ENCODE data around the gene ZFYVE21.
"Not testable (repeated sequence)": the region's sequence is repeated elsewhere in the genome, so short reads cannot be mapped to it uniquely, and the experiment has no call there.

Gene ZFYVE21

DNA sequence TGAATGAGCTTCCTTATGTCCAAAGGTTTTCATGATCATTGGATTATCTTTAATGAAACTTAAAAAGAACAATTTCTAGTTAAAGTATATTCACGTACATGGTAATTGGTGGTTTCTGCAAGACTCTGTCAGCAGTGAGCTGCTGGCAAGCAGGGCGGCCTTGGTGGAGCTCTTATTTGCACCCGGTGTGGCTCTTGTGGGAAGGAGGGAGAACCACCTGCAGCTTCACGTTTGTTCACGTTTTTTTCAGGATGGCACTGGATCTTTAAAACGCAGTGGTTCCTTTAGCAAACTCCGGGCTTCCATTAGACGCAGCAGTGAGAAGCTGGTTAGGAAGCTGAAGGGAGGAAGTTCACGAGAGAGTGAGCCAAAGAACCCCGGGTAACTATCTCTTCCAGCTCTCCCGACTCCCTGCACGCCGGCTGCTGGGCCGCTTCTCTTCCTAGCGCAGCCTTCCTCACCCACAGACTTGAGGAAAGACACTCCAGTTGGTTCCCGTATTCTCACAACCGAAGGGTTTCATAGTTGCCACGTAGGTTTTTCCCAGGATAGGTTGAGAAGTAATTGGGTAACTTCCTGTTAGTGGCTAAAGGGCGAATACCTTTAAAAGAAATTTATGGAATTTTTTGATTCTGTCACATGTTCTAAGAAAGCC, 28.7 kb upstream of the ZFYVE21 start:
- Mint-ChIP-seq H3K27ac (no peak overlapping the region), H3K4me1 (peaks cover 18 to 38% of the 10 kb centered on the region in 2 donors), H3K4me3 (no peak overlapping the region), H3K36me3 (peaks cover 27 to 40% of the 10 kb centered on the region in 2 donors), H3K27me3 (no peaks in the 10 kb centered on the region), H3K9me3 (no peaks in the 10 kb centered on the region)
- DNase-seq = no peak
- no peak for ATAC-seq (replicated peaks)

DNA sequence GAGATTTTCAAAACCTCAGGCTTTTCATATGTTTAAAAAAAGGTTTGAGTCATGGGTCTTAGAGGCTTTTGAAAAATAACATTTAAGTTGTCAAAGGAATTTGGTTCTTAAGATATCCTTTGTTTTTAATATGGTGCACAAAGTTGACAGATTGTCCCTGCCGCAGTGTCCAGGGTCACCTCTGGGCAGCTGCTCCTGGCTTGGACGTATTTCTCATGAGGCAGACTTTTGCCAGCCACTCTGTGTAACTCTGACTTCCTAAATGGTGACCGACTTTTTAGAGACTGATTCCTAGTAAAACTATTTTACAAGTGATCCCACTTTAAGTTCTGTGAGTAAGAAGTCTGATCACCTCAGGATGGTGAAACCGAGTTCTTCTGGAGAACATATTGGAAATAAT, 27.9 kb upstream of the ZFYVE21 start:
- H3K36me3 Mint-ChIP-seq = peaks cover 27 to 40% of the 10 kb centered on the region in 2 donors

DNA sequence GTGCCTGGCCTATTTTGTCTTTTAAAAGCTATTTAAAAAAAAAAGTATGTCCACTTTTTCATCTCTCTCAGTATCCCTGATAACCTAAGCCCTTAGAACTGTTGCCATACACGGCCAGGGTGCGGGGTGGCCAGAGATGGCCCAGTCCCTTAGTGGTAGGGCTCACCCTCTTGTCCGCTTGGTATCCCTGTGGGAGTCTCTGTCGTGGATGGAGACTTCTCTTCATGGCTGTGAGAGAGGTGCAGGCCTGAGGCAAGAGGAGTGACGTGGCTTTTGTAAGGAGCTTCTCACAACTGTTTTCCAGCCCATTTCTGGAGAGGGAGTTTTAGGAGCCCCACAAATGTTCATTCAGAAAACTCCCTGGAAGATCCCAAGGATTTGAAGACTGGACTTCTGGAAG, 27.2 kb upstream of the ZFYVE21 start:
- H3K4me3 Mint-ChIP-seq = no peak overlapping the region
- H3K27me3 Mint-ChIP-seq = no peaks in the 10 kb centered on the region
- H3K36me3 Mint-ChIP-seq = peaks cover 28 to 41% of the 10 kb centered on the region in 2 donors
- H3K27ac Mint-ChIP-seq = peak overlapping the region; percentile 14
- DNase-seq (no peak), ATAC-seq (replicated peaks) (no peak)
- H3K9me3 Mint-ChIP-seq = no peaks in the 10 kb centered on the region
- peaks cover 22 to 44% of the 10 kb centered on the region in 2 donors for H3K4me1 Mint-ChIP-seq

More for the DNA sequence above, 27.9 kb upstream of the ZFYVE21 start:
- no peak overlapping the region for H3K27ac Mint-ChIP-seq
- H3K4me3 Mint-ChIP-seq = no peak overlapping the region
- ATAC-seq (replicated peaks) (no peak), DNase-seq (no peak)
- no peaks in the 10 kb centered on the region for H3K27me3 Mint-ChIP-seq
- H3K9me3 Mint-ChIP-seq = no peaks in the 10 kb centered on the region
- H3K4me1 Mint-ChIP-seq = peaks cover 22 to 44% of the 10 kb centered on the region in 2 donors

DNA sequence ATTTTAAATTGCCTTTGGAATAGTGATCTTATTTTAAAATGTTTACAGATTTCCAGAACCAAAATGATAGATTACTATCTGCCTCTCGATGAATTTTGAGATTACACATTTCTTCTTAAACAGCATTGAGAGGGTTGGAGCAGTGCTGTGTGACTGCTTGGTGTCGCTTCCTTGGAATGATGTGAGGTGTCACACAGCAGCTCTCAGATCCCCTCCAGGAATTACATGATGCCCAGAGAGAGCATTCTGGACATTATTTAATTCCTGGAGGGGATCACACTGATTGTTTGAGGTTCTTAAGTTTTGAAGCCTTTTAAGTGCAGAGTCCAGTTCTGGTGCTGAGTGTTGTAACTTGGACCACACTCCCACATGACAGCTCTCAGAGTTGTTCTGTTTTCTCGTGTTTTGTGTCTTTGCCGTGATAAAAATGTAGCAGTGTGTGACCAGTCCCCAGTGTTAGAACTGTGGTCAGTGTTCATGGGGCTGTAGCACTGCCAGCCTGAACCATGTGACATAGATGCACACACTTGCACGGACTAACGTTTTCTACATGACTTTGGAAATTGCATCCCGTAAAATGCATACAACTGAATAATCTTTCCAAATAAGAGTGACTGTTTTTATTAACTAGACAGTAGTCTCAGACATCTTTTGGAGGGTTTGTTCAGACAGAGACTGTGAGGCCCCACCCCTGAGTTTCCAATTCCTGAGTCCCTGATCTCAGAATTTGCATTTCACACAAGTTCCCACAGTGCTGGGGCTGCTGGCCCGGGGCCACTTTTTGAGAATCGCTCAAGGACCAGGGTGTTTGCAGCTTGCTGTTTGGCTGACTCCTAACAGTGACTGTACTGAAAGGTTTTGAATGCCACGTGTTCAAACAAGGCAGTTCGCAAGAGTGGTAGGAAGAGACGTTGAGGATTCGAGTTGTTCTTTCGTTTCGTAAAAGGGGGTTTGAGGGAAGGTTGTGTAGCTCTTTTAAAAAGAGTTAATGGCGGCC, 26.4 kb upstream of the ZFYVE21 start:
- ATAC-seq (replicated peaks) (peak; percentile 42 to 60), DNase-seq (no peak)
- Mint-ChIP-seq H3K4me1 (peaks cover 22 to 49% of the 10 kb centered on the region in 2 donors), H3K36me3 (peaks cover 36 to 47% of the 10 kb centered on the region in 2 donors), H3K9me3 (no peaks in the 10 kb centered on the region), H3K4me3 (peak overlapping the region; percentile 22 to 72), H3K27ac (peak overlapping the region; percentile 38), H3K27me3 (no peaks in the 10 kb centered on the region)

DNA sequence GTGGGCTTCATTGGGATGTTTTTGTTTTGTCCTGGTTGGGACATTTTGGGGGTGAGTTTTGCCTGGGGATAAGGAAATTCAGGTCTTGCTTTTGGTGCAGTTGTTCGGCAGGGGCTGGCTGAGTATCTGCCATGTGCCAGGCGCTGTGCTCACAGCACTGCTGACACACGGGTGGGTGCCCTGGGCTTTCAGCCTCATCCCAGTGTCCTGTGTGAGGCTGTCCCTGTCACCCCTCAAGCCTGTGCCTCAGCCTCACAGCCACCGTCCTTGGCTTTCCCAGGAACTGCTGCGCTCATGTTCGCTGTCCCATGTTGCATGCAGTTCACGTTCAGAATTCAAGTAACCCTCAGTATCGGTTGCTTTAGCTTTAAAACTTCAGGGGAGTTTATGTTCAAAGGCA, 25.3 kb upstream of the ZFYVE21 start:
- Mint-ChIP-seq H3K27me3 (no peaks in the 10 kb centered on the region), H3K27ac (peak overlapping the region; percentile 68), H3K9me3 (no peaks in the 10 kb centered on the region), H3K36me3 (peaks cover 39 to 46% of the 10 kb centered on the region in 2 donors), H3K4me1 (peaks cover 23 to 53% of the 10 kb centered on the region in 2 donors), H3K4me3 (no peak overlapping the region)
- ATAC-seq (replicated peaks) (no peak), DNase-seq (no peak)

DNA sequence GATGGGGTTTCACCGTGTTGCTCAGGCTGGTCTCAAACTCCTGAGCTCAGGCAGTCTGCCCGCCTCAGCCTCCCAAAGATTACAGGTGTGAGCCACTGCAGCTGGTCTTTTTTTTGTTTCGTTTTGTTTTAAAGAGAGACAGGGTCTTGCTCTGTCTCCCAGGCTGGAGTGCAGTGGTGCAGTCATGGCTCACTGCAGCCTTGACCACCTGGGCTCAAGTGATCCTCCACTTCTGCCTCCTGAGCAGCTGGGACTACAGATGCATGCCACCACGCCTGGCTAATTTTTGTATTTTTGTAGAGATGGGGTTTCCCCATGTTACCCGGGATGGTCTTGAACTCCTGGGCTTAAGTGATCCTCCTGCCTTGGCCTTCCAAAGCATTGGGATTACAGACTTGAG, 24.0 kb upstream of the ZFYVE21 start:
- not testable (repeated sequence) for H3K9me3 Mint-ChIP-seq, H3K27me3 Mint-ChIP-seq
- DNase-seq (peak; percentile 47), ATAC-seq (replicated peaks) (peak; percentile 81 to 85)
- H3K27ac Mint-ChIP-seq = peak overlapping the region; percentile 90
- peaks cover 36 to 37% of the 10 kb centered on the region in 2 donors for H3K36me3 Mint-ChIP-seq
- H3K4me1 Mint-ChIP-seq = peaks cover 36 to 66% of the 10 kb centered on the region in 2 donors
- H3K4me3 Mint-ChIP-seq = peak overlapping the region; percentile 53 to 67

DNA sequence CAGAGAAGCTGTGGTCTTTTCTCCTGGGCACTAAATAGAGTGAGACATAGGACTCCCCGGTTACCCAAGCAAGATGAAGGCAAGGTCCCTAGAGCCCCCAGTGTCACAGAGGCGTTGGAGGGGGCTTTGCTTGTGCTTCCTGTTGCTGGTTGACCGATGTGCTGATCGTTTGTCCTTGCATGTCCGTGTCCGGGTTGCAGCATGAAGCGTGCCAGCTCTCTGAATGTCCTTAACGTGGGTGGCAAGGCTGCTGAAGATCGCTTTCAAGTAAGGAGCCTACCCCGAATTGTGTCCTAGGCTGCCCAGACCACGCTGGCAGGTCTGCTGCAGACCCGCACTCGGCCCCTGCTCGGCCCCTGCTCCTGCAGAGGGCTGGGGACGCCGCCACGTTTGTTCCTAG, 23.5 kb upstream of the ZFYVE21 start:
- peak overlapping the region; percentile 90 for H3K27ac Mint-ChIP-seq
- H3K27me3 Mint-ChIP-seq = no peaks in the 10 kb centered on the region
- H3K4me1 Mint-ChIP-seq = peaks cover 39 to 71% of the 10 kb centered on the region in 2 donors
- no peak for DNase-seq
- peaks cover 33 to 34% of the 10 kb centered on the region in 2 donors for H3K36me3 Mint-ChIP-seq
- H3K9me3 Mint-ChIP-seq = no peaks in the 10 kb centered on the region
- peak; percentile 66 to 76 for ATAC-seq (replicated peaks)
- H3K4me3 Mint-ChIP-seq = peak overlapping the region in 1 of 2 donors; percentile 53

DNA sequence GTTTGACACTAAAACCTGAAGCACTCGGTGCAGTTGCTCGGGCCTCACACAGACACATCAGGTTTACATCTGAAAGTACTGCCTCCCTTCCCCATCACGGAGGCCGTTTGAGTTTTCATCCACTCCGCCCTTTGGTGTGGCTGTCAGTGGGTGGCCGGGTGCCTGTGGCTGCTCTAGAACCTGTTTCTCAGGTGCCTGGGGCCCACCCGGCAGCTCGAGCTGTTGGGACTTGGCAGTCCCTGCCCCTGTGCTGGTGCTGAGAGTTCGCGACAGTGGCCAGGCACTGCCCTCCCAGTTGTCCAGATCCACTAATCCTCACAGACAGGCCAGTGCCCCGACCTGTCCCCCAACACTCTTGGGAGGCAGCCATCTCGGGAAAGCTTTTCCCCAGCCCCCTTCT, 22.7 kb upstream of the ZFYVE21 start:
- ATAC-seq (replicated peaks) (no peak), DNase-seq (no peak)
- Mint-ChIP-seq H3K27me3 (no peaks in the 10 kb centered on the region), H3K9me3 (no peaks in the 10 kb centered on the region), H3K27ac (no peak overlapping the region), H3K4me3 (no peak overlapping the region), H3K4me1 (peaks cover 43 to 78% of the 10 kb centered on the region in 2 donors), H3K36me3 (peaks cover 34 to 36% of the 10 kb centered on the region in 2 donors)

DNA sequence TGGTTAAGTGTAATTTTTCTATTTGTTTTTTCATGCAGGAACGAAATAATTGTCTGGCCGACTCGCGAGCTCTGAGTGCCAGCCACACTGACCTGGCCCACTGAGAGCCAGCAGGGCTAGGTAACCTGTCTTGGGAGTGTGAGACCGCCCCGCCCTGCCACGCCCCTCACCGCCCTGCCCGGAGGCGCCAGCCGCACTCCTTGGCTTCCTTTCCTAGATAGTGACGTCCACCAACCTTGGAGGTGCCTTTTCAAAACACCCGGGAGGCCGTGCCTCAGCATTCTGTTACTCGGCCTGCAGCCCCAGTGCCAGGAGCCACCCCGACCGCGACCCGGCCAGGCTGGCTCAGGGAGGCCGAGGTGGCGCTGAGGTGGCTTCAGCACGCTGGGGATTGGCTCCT, 22.1 kb upstream of the ZFYVE21 start:
- no peaks in the 10 kb centered on the region for H3K27me3 Mint-ChIP-seq
- ATAC-seq (replicated peaks) (no peak), DNase-seq (no peak)
- H3K4me3 Mint-ChIP-seq = no peak overlapping the region
- H3K9me3 Mint-ChIP-seq = no peaks in the 10 kb centered on the region
- peaks cover 45 to 80% of the 10 kb centered on the region in 2 donors for H3K4me1 Mint-ChIP-seq
- H3K36me3 Mint-ChIP-seq = peaks cover 30 to 35% of the 10 kb centered on the region in 2 donors
- H3K27ac Mint-ChIP-seq = no peak overlapping the region

DNA sequence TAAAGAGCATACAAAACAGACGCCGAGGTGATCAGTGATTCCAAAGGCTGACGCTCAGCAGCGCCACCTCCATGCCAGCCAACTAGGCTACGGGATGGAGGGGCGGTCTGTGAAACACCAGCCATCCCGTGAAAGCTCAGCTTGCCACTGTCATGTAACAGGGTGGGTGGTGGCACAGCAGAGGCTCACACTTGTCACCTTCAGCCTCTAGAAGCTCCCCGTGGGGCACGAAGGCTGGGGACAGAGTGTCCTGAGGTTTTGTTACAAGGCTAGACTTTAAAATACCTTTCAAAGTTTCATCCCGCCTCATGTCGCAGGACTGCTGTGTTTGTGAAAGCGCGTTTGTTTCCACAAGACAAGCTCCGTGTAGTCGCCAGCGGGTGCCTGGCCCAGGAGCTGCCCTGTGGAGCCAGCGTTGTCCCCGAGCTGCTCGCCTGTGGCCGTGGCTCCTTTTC, 21.0 kb upstream of the ZFYVE21 start:
- Mint-ChIP-seq H3K36me3 (peaks cover 29 to 35% of the 10 kb centered on the region in 2 donors), H3K4me1 (peaks cover 43 to 76% of the 10 kb centered on the region in 2 donors), H3K27ac (no peak overlapping the region), H3K9me3 (no peaks in the 10 kb centered on the region), H3K4me3 (no peak overlapping the region), H3K27me3 (no peaks in the 10 kb centered on the region)
- ATAC-seq (replicated peaks) (no peak), DNase-seq (no peak)

DNA sequence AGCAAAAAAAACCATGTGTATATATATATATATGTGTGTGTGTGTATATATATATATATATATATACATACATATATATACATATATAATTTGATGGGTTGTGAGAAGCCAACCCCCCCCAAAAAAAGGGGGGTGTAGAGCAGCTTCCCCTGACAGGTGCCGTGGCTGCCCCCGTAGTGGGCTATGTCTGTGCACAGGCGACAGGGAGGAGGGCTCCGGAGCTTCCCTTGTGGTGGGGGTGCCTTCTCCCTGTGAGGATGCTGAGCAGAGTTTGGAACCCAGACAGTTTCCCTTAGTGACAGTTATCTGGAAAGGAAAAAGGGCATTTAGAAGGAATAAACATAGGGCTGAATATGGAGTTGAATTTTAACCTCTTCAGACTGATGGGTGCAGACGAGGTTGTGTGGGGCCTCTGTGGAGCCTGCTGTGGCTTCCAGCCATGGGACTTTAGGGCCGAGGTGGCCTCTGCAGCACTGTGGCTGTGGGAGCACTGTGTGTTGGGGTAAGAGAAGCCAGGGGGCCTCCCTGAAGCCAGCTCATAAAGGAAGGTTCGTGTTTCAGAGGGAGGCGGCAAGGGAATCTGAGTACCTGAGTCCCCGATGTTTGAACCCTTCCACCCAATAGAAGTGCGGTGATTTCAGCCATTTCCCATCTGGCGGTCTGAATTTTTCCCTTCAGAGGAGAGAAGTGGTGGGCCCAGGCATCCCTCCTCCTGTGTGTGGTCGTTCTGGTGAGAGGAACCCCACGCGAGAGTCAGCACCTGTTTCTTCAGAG, 20.1 kb upstream of the ZFYVE21 start:
- H3K4me3 Mint-ChIP-seq = no peak overlapping the region
- H3K27ac Mint-ChIP-seq = peak overlapping the region; percentile 85
- H3K36me3 Mint-ChIP-seq = peaks cover 31 to 33% of the 10 kb centered on the region in 2 donors
- ATAC-seq (replicated peaks) = no peak
- H3K27me3 Mint-ChIP-seq = no peaks in the 10 kb centered on the region
- no peaks in the 10 kb centered on the region for H3K9me3 Mint-ChIP-seq
- DNase-seq = no peak
- peaks cover 43 to 76% of the 10 kb centered on the region in 2 donors for H3K4me1 Mint-ChIP-seq

DNA sequence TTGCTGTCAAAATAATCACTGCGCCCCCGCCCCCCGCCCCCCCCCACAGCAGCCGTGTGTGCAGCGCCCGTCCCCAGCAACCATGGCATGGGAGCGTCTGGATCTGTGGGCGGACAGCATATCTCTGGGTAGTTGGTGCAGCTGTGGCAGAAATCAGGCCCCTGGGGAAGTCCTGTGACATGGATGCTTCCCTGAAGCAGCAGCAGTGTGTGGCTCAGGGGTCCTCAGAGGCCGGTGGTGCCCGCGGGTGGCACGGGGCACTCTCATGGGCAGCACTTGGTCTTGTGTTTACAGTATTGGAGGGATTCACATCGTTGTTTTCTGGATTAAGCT, 19.6 kb upstream of the ZFYVE21 start:
- H3K27me3 Mint-ChIP-seq = no peaks in the 10 kb centered on the region
- DNase-seq (no peak), ATAC-seq (replicated peaks) (no peak)
- H3K4me1 Mint-ChIP-seq = peaks cover 44 to 76% of the 10 kb centered on the region in 2 donors
- H3K27ac Mint-ChIP-seq = peak overlapping the region; percentile 80
- no peak overlapping the region for H3K4me3 Mint-ChIP-seq
- no peaks in the 10 kb centered on the region for H3K9me3 Mint-ChIP-seq
- H3K36me3 Mint-ChIP-seq = peaks cover 31 to 33% of the 10 kb centered on the region in 2 donors

DNA sequence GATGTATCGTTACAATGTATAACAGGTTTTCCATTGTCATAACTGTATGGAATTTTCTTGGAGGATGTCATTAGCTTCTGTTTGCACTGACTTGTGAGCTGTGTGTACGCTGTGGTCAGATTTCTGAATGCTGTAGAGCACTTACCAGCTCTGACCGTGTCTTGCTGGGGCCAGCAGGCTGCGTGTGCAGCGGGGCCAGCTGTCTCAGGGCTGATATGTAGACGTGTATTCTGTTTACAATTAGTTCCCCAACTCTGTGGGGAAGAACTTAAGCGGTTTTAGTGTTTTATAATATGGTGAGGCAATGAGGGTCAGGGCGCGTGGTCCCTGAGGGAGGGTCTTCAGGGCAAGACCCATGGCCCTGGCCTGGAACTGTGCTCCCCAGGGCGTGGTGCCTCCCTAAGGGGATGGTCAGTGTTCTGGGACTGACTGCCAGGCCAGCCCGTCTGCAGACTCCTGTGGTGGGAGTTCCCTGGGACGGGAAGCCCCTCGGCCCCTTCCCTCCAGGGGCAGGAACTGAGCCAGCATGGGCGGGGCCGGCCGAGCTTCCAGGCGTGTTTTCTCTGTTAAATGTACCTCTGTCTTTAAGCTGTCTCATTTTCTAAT, 19.0 kb upstream of the ZFYVE21 start:
- Mint-ChIP-seq H3K4me1 (peaks cover 44 to 76% of the 10 kb centered on the region in 2 donors), H3K27ac (peak overlapping the region; percentile 76), H3K4me3 (no peak overlapping the region), H3K9me3 (no peaks in the 10 kb centered on the region), H3K27me3 (no peaks in the 10 kb centered on the region), H3K36me3 (peaks cover 32 to 33% of the 10 kb centered on the region in 2 donors)
- no peak for DNase-seq
- ATAC-seq (replicated peaks) = no peak

DNA sequence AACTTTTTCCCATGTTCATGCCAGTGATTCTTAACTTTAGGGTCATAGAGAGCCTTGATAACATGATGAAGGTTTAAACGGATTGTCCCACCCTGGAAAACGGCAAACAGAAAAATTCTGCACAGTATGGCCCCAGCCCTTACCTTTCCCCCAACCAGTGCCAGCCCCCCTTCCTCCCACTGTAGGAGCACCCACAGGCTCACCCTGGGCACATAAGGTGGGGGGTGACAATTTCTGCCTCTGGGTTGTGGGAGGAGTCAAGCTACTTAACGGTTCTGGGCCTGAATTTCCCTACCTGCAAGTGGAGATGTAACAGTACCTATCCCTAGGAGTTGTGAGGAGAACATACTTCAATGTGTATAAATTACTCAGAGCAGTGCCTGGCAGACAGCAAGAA, 18.4 kb upstream of the ZFYVE21 start:
- Mint-ChIP-seq H3K27ac (peak overlapping the region; percentile 59), H3K9me3 (no peaks in the 10 kb centered on the region)

More for the DNA sequence above, 18.4 kb upstream of the ZFYVE21 start:
- Mint-ChIP-seq H3K27me3 (no peaks in the 10 kb centered on the region), H3K36me3 (peaks cover 37 to 38% of the 10 kb centered on the region in 2 donors), H3K4me1 (peaks cover 41 to 76% of the 10 kb centered on the region in 2 donors), H3K4me3 (no peak overlapping the region)
- ATAC-seq (replicated peaks) (no peak), DNase-seq (no peak)

Measured in stimulated activated naive B cell treated with anti-CD40 and anti-IgM and Interleukin-4, amounts not matched to agents 10 μg/mL and 1 μg/mL and 100 μg/mL, for 72 hours (primary cell).